SK-N-SH treated with all-trans-retinoic acid at 6 μM for 48 hours (cell line): ENCODE results near the gene ABLIM1.

ENCODE experiments used
- ARNTL ChIP-seq: fragments of 450-650 bp; formaldehyde crosslinking; IDR thresholded peaks from 2 replicates; pipeline ENCODE4 v1.5.0; 2020; ENCODE audit warnings: low read depth, mild to moderate bottlenecking, moderate library complexity, borderline replicate concordance
- BACH2 ChIP-seq: fragments of 250-450 bp; sonication (Bioruptor Pico); IDR thresholded peaks from 2 replicates; pipeline ENCODE4 v1.9.0; 2021; ENCODE audit warnings: mild to moderate bottlenecking, borderline replicate concordance
- GLIS3 ChIP-seq: fragments of 250-450 bp; sonication (Bioruptor Pico); IDR thresholded peaks from 2 replicates; pipeline ENCODE4 v1.5.0; 2020; ENCODE audit warnings: mild to moderate bottlenecking, moderate library complexity
- ISL1 ChIP-seq: fragments of 250-450 bp; sonication (Bioruptor Pico); IDR thresholded peaks from 2 replicates; pipeline ENCODE4 v2.1.2; 2022; ENCODE audit warnings: mild to moderate bottlenecking, moderate library complexity
- OSR1 ChIP-seq: fragments of 250-450 bp; sonication (Bioruptor Pico); IDR thresholded peaks from 2 replicates; pipeline ENCODE4 v1.8.0; 2022; ENCODE audit warnings: moderate library complexity, mild to moderate bottlenecking, inconsistent platforms
- PPARA ChIP-seq: fragments of 250-450 bp; sonication (Bioruptor Pico); IDR thresholded peaks from 2 replicates; pipeline ENCODE4 v1.5.0; 2020; ENCODE audit warnings: mild to moderate bottlenecking, borderline replicate concordance
- ZFP3 ChIP-seq: fragments of 250-450 bp; sonication (Bioruptor Pico); IDR thresholded peaks from 2 replicates; pipeline ENCODE4 v1.5.0; 2020; ENCODE audit warnings: mild to moderate bottlenecking, moderate library complexity
- ZFP30 ChIP-seq: fragments of 450-650 bp; formaldehyde crosslinking; IDR thresholded peaks from 2 replicates; pipeline ENCODE4 v1.5.0; 2022; ENCODE audit warnings: mild to moderate bottlenecking, moderate library complexity
- TF ChIP-seq, protein P1 (sequence below): fragments of 250-450 bp; sonication (Bioruptor Pico); IDR thresholded peaks from 2 replicates; pipeline ENCODE4 v1.5.1; 2020; ENCODE audit warnings: low read depth, mild to moderate bottlenecking, moderate library complexity
- TF ChIP-seq, protein P2 (sequence below): fragments of 250-450 bp; sonication (Bioruptor Pico); IDR thresholded peaks from 2 replicates; pipeline ENCODE4 v1.8.0; 2021; ENCODE audit warnings: low read depth, mild to moderate bottlenecking, moderate library complexity, borderline replicate concordance
- TF ChIP-seq, protein P3 (sequence below): fragments of 250-450 bp; sonication (Bioruptor Pico); IDR thresholded peaks from 2 replicates; pipeline ENCODE4 v1.8.0; 2020; ENCODE audit warnings: mild to moderate bottlenecking, moderate library complexity, borderline replicate concordance

DNA sequence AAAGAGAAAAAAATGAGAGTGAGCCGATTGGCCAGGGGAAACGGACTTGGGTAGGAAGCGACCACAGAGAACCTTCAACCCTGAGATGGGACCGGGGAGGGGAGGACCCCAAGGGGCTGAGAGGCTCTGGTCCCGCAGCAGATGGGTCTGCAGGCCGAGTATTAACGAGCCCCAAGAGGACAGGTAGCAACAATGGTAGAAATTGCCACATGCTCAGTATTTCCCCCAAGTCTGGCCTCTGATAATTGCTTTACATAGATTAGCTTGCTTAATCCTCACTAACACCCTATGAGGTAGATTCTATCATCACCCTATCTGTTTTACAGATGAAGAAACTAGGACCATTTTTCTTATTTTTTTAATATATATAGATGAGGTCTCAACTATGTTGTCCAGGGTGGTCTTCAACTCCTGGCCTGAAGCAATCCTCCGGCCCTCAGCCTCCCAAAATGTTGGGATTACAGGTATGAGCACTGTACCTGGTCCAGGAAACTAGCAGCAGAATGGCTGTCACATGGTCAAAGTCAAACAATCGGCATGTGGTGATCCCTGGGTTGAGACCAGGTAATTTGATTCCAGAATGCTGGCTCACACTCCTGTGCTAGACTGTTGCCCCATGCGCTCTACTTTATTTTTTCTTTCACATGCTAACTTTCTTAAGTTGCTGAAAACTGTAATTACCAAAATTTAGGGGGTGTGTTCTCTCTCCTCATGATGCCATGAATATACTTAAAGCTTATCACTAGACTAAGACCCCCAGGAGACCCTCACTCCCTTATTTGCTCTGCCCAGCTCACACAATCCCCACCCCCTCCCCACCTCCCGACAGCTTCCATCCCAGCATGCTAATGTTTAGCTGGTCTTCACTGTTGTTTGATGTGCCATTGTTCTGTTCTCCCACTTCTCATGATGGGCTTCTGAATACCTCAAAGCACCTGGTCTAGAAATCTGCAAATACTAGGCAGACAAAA, 185.9 kb downstream of the ABLIM1 start:
- TF ChIP-seq, protein P1, sequence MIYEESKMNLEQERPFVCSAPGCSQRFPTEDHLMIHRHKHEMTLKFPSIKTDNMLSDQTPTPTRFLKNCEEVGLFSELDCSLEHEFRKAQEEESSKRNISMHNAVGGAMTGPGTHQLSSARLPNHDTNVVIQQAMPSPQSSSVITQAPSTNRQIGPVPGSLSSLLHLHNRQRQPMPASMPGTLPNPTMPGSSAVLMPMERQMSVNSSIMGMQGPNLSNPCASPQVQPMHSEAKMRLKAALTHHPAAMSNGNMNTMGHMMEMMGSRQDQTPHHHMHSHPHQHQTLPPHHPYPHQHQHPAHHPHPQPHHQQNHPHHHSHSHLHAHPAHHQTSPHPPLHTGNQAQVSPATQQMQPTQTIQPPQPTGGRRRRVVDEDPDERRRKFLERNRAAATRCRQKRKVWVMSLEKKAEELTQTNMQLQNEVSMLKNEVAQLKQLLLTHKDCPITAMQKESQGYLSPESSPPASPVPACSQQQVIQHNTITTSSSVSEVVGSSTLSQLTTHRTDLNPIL (CRISPR knock-in tag), result no peak
- no peak for TF ChIP-seq OSR1 (CRISPR knock-in tag)
- TF ChIP-seq, protein P2, sequence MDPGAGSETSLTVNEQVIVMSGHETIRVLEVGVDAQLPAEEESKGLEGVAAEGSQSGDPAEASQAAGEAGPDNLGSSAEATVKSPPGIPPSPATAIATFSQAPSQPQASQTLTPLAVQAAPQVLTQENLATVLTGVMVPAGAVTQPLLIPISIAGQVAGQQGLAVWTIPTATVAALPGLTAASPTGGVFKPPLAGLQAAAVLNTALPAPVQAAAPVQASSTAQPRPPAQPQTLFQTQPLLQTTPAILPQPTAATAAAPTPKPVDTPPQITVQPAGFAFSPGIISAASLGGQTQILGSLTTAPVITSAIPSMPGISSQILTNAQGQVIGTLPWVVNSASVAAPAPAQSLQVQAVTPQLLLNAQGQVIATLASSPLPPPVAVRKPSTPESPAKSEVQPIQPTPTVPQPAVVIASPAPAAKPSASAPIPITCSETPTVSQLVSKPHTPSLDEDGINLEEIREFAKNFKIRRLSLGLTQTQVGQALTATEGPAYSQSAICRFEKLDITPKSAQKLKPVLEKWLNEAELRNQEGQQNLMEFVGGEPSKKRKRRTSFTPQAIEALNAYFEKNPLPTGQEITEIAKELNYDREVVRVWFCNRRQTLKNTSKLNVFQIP (CRISPR knock-in tag), result no peak
- TF ChIP-seq ARNTL (CRISPR knock-in tag), result no peak
- no peak for TF ChIP-seq BACH2 (CRISPR knock-in tag)
- no peak for TF ChIP-seq ZFP30
- no peak for TF ChIP-seq GLIS3 (CRISPR knock-in tag)
- no peak for TF ChIP-seq PPARA
- TF ChIP-seq ISL1 (CRISPR knock-in tag), result no peak
- TF ChIP-seq ZFP3 (CRISPR knock-in tag), result no peak
- TF ChIP-seq, protein P3, sequence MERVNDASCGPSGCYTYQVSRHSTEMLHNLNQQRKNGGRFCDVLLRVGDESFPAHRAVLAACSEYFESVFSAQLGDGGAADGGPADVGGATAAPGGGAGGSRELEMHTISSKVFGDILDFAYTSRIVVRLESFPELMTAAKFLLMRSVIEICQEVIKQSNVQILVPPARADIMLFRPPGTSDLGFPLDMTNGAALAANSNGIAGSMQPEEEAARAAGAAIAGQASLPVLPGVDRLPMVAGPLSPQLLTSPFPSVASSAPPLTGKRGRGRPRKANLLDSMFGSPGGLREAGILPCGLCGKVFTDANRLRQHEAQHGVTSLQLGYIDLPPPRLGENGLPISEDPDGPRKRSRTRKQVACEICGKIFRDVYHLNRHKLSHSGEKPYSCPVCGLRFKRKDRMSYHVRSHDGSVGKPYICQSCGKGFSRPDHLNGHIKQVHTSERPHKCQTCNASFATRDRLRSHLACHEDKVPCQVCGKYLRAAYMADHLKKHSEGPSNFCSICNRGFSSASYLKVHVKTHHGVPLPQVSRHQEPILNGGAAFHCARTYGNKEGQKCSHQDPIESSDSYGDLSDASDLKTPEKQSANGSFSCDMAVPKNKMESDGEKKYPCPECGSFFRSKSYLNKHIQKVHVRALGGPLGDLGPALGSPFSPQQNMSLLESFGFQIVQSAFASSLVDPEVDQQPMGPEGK (CRISPR knock-in tag), result no peak
